Stimulated activated CD8-positive, alpha-beta memory T cell treated with anti-CD3 and anti-CD28 coated beads, Interleukin-7, amount 100 ng/mL, for 1 hour (primary cell): Measurements from ENCODE around the gene EFNA1.
A peak's percentile ranks its signal among the peaks of the same experiment; 100 is the strongest.

Source experiments
- DNase-seq, 2 donors: peaks; one replicate each; pipeline ENCODE4 v3.0.0-alpha.2; 2020; ENCODE audit warnings: low read depth in 2 of 2

Gene EFNA1

DNA sequence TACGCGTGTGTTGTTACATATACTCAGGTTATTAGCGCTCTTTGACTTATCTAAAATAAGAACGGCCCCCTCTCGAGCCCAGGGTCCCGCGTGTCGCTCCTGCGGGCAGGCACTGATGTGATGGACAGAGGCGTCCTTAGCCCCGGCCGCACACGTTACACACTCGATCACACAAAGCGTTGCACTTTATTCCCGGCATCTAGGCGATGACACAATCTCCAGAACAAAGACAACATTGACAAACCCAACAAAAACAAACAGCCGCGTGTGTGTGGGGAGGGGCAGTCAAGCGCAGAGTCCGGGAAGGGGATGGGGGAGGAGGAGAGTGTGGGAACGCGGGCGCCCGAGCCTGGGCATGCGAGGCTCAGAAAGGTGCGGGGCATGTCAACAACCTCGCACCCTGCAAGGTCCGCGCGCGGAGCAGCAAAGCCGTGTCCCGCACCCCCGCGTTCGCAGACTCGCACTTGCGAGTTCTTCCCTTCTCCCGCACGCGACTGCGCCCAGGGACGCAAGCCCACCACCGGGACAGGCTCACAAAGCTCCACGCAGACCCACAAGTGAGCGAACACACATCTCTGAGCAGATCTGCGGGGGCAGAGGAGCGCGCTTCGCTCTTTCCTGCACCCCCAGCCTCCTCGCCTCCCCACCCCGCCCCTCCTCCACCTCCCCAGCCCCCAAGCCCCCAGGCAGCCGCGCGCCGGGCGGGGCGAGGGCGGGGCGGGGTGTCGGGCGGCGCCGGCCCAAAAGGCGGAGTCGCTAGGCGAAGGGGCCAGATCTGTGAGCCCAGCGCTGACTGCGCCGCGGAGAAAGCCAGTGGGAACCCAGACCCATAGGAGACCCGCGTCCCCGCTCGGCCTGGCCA is at the start of gene EFNA1:
EFNA1 (plus strand) TSS at position 772 of the 862 bp plus-strand sequence. CDS start 102 bp downstream, outside the sequence.
- no peak for DNase-seq

GRCh38 chr1:155078469-155079209 is 49.0 kb upstream of the EFNA1 start, which contains the start of gene EFNA3:
Gene EFNA3, plus strand, starts transcription at chr1:155078837. Its CDS starts 105 bp downstream, at chr1:155078942.
- peak; percentile 32 to 34 for DNase-seq

DNA sequence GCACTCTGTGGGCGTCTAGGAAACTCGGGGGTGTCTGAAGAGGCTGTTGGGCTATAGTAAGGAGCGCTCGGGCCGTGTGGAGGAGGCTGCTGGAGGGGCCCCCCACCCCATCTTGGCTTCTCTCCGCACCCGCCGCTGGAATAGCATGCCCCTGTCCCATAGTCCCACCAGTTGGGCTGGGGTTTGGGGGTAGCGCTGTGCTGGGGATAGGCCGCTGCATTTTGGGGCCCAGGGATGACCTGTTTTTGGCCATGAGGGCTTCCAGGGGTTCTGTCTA is 48.5 kb upstream of the EFNA1 start:
- no peak for DNase-seq

DNA sequence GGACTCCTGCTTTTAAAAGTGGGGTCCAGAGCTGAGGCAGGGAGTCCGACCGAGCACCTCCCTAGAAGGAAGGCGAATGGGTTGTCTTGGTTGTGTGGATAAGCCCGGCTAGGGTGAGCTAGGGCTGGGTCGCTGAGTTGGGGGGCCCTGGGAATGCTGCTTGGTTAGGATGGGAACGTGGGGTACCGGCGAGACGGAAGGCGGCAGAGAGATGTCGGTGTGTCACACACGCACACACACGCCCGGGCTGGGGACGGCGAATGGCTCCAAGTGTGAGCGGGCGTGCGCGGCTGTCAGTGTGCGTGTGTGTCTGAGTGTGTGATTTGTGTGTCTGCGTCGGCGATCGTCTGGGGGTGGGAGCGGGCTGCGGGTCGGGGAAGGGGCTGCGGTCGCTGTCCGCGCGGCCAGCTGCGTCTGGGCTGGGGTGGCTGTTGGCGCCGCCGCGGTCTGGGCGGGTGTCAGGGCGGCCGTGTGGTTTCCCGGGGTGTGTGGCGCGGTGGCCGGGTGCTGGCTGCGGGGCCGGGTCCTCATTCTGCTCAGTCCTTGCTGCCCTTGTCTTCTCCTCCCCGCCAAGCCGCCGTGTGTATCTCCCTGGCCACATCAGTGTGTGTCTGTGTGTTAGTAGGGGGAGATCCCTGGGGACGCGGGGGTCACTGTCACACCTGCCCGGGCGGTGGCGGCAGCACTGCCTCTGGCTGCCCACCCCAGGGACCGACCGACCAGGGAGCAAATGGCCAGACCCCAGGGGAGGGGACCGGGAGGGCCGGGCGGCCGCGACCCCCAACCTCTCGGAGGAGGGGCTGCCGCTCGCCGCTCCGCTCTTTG is 48.0 kb upstream of the EFNA1 start:
- DNase-seq: no peak

GRCh38 chr1:155080312-155081228 is 47.1 kb upstream of the EFNA1 start:
- no peak for DNase-seq

DNA sequence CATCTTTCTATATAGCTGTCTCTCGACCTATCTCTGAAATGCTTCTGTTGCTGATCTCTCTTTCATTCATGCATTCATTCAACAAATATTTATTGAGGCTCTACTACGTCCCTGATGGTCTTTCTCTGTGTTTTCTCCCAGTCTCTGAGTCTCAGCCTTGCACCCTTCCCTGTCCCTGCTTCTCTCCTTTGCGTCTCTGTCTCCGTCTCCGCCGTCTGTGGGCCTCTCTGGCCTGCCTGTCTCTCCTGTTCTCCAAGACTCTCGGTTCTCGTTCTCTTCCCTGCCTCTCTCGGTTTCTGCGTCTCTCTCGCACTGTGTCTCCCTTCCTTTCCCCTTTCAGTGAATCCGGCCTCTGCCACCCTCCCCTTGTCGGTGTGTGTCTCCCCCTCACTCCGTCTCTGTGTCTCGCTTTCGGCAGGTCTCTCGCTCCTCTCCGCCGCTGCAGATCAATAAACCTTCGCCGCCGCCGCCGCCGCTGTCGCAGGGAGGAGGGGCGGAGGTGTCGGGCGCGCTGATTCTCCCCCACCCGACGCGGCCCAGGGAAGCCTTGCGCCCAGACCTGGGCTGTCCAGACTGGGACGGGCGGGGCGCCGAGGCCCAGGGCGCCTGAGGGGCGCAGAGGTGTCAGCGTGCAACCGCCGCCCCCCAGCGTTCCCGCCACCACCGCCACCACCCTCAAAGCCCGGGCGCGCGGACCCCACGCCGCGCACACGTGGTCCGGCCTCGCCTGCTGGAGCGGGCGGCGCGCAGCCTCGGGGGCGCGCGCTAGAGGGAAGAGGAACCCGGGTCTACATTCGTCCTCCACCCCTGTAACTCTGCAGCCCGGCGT is 46.0 kb upstream of the EFNA1 start:
- no peak for DNase-seq

- DNase-seq: no peak
These were observed 45.2 kb upstream of the EFNA1 start for GRCh38 chr1:155082301-155083051.

- no peak for DNase-seq
These were observed 44.6 kb upstream of the EFNA1 start for GRCh38 chr1:155083052-155083541.

GRCh38 chr1:155083865-155084721 is 43.6 kb upstream of the EFNA1 start:
- no peak for DNase-seq

- DNase-seq: peak; percentile 76 to 78
These were observed 42.8 kb upstream of the EFNA1 start for GRCh38 chr1:155084722-155085503.

- DNase-seq: peak; percentile 35 to 52
These were observed 42.1 kb upstream of the EFNA1 start for GRCh38 chr1:155085504-155086127.

DNA sequence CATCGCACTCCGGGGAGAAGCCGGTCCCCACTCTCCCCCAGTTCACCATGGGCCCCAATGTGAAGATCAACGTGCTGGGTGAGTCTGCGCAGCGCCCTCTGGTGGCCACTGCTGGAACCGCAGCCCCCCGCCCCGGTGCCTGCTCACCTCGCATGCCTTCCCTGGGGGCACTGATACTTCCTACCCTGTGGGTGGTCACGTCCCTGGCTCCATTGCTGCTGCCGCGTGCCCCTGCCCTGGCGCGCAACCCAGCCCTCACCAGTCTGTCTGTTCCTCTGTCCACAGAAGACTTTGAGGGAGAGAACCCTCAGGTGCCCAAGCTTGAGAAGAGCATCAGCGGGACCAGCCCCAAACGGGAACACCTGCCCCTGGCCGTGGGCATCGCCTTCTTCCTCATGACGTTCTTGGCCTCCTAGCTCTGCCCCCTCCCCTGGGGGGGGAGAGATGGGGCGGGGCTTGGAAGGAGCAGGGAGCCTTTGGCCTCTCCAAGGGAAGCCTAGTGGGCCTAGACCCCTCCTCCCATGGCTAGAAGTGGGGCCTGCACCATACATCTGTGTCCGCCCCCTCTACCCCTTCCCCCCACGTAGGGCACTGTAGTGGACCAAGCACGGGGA is 41.4 kb upstream of the EFNA1 start:
- peak; percentile 65 to 66 for DNase-seq

DNA sequence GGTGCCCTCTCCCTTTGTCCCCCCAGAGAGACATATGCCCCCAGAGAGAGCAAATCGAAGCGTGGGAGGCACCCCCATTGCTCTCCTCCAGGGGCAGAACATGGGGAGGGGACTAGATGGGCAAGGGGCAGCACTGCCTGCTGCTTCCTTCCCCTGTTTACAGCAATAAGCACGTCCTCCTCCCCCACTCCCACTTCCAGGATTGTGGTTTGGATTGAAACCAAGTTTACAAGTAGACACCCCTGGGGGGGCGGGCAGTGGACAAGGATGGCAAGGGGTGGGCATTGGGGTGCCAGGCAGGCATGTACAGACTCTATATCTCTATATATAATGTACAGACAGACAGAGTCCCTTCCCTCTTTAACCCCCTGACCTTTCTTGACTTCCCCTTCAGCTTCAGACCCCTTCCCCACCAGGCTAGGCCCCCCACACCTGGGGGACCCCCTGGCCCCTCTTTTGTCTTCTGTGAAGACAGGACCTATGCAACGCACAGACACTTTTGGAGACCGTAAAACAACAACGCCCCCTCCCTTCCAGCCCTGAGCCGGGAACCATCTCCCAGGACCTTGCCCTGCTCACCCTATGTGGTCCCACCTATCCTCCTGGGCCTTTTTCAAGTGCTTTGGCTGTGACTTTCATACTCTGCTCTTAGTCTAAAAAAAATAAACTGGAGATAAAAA is 40.7 kb upstream of the EFNA1 start:
- DNase-seq: no peak

- peak; percentile 61 to 70 for DNase-seq
These were observed 36.3 kb upstream of the EFNA1 start for GRCh38 chr1:155091071-155092051.

GRCh38 chr1:155092131-155092530 is 35.5 kb upstream of the EFNA1 start:
- no peak for DNase-seq
